Stimulated activated naive CD8-positive, alpha-beta T cell treated with anti-CD3 and anti-CD28 coated beads, Interleukin-15, amount 100 ng/mL, for 72 hours (primary cell): Measurements from ENCODE around the gene ACTR6.
"Not testable (repeated sequence)": the region's sequence is repeated elsewhere in the genome, so short reads cannot be mapped to it uniquely, and the experiment has no call there.

Experiments
- ATAC-seq: fragments of 150-1000 bp; cut with Tn5 transposase; 2 replicates; pipeline ENCODE4 v1.10.0; 2021; ENCODE audit warnings: mild to moderate bottlenecking, moderate library complexity
- DNase-seq, 2 donors: peaks; one replicate each; pipeline ENCODE4 v3.0.0; 2021 to 2022
- H3K27ac Mint-ChIP-seq, 2 donors: one replicate each; pipeline ENCODE4 v1.8.0; 2022; ENCODE audit warnings: mild to moderate bottlenecking in 2 of 2, mixed read lengths in 2 of 2, moderate library complexity in 2 of 2
- H3K27me3 Mint-ChIP-seq: one replicate; pipeline ENCODE4 v1.8.0; 2022; ENCODE audit warnings: mixed read lengths
- H3K4me1 Mint-ChIP-seq: one replicate; pipeline ENCODE4 v1.8.0; 2022; ENCODE audit warnings: mild to moderate bottlenecking, mixed read lengths
- H3K4me3 Mint-ChIP-seq, 2 donors: one replicate each; pipeline ENCODE4 v1.8.0; 2022; ENCODE audit warnings: mild to moderate bottlenecking in 2 of 2, mixed read lengths in 2 of 2, moderate library complexity in 1 of 2
- H3K9me3 Mint-ChIP-seq, 2 donors: one replicate each; pipeline ENCODE4 v1.8.0; 2022; ENCODE audit warnings: mixed read lengths in 2 of 2

The ACTR6 gene

GRCh38 chr12:100199023-100199346, 1.6 kb upstream of the ACTR6 start:
- no peak for DNase-seq

GRCh38 chr12:100199347-100200149, 1.1 kb upstream of the ACTR6 start:
- no peaks in the 10 kb centered on the region for H3K27me3 Mint-ChIP-seq
- no peaks in the 10 kb centered on the region for H3K9me3 Mint-ChIP-seq
- ATAC-seq (peak; percentile 80), DNase-seq (peak; percentile 76 to 77)
- peaks cover 48% of the 10 kb centered on the region for H3K4me1 Mint-ChIP-seq
- H3K4me3 Mint-ChIP-seq = peak overlapping the region; percentile 94 to 99
- peak overlapping the region; percentile 99 for H3K27ac Mint-ChIP-seq

More at GRCh38 chr12:100199023-100199346, 1.6 kb upstream of the ACTR6 start:
- Mint-ChIP-seq H3K27me3 (no peaks in the 10 kb centered on the region), H3K27ac (peak overlapping the region; percentile 92 to 96), H3K9me3 (no peaks in the 10 kb centered on the region), H3K4me3 (peak overlapping the region; percentile 94 to 99), H3K4me1 (peaks cover 48% of the 10 kb centered on the region)
- no peak for ATAC-seq

GRCh38 chr12:100201604-100202423, 1.2 kb downstream of the ACTR6 start:
- Mint-ChIP-seq H3K9me3 (no peaks in the 10 kb centered on the region), H3K27ac (peak overlapping the region; percentile 99), H3K4me1 (peaks cover 47% of the 10 kb centered on the region), H3K27me3 (no peaks in the 10 kb centered on the region), H3K4me3 (peak overlapping the region; percentile 94 to 99)
- DNase-seq (no peak), ATAC-seq (no peak)

- Mint-ChIP-seq H3K4me1 (peaks cover 16% of the 10 kb centered on the region), H3K4me3 (no peak overlapping the region), H3K9me3 (no peaks in the 10 kb centered on the region), H3K27ac (no peak overlapping the region), H3K27me3 (no peaks in the 10 kb centered on the region)
- ATAC-seq (no peak), DNase-seq (no peak)
Measured at GRCh38 chr12:100207311-100207710, 6.7 kb downstream of the ACTR6 start.

- ATAC-seq = no peak
- peaks cover under 1% of the 10 kb centered on the region for H3K4me1 Mint-ChIP-seq
- DNase-seq = no peak
- no peak overlapping the region for H3K27ac Mint-ChIP-seq
- H3K4me3 Mint-ChIP-seq = no peak overlapping the region
- no peaks in the 10 kb centered on the region for H3K27me3 Mint-ChIP-seq
- H3K9me3 Mint-ChIP-seq = no peaks in the 10 kb centered on the region
Measured at GRCh38 chr12:100208834-100209233, 8.2 kb downstream of the ACTR6 start.

GRCh38 chr12:100211698-100212097, 11.1 kb downstream of the ACTR6 start:
- ATAC-seq (no peak), DNase-seq (no peak)
- H3K27ac Mint-ChIP-seq = no peak overlapping the region
- H3K27me3 Mint-ChIP-seq = no peaks in the 10 kb centered on the region
- no peaks in the 10 kb centered on the region for H3K9me3 Mint-ChIP-seq
- no peak overlapping the region for H3K4me3 Mint-ChIP-seq
- no peaks in the 10 kb centered on the region for H3K4me1 Mint-ChIP-seq

- ATAC-seq = no peak
- Mint-ChIP-seq H3K4me1 (no peaks in the 10 kb centered on the region), H3K27me3 (no peaks in the 10 kb centered on the region), H3K4me3 (no peak overlapping the region), H3K27ac (peak overlapping the region in 1 of 2 donors; percentile 24), H3K9me3 (no peaks in the 10 kb centered on the region)
- no peak for DNase-seq
Measured at GRCh38 chr12:100213016-100213891, 12.6 kb downstream of the ACTR6 start.

GRCh38 chr12:100214518-100214917, 13.9 kb downstream of the ACTR6 start:
- DNase-seq = no peak
- peak overlapping the region in 1 of 2 donors; percentile 54 for H3K27ac Mint-ChIP-seq
- H3K4me1 Mint-ChIP-seq = no peaks in the 10 kb centered on the region
- H3K9me3 Mint-ChIP-seq = no peaks in the 10 kb centered on the region
- ATAC-seq = no peak
- no peaks in the 10 kb centered on the region for H3K27me3 Mint-ChIP-seq
- H3K4me3 Mint-ChIP-seq = no peak overlapping the region

- no peak for ATAC-seq
- no peaks in the 10 kb centered on the region for H3K9me3 Mint-ChIP-seq
- DNase-seq = no peak
- no peak overlapping the region for H3K4me3 Mint-ChIP-seq
- H3K27ac Mint-ChIP-seq = no peak overlapping the region
- no peaks in the 10 kb centered on the region for H3K4me1 Mint-ChIP-seq
- H3K27me3 Mint-ChIP-seq = no peaks in the 10 kb centered on the region
Measured at GRCh38 chr12:100215209-100215608, 14.6 kb downstream of the ACTR6 start.

GRCh38 chr12:100216337-100216736, 15.7 kb downstream of the ACTR6 start:
- ATAC-seq (no peak), DNase-seq (no peak)
- Mint-ChIP-seq H3K4me1 (no peaks in the 10 kb centered on the region), H3K4me3 (no peak overlapping the region), H3K27ac (peak overlapping the region; percentile 33 to 42), H3K27me3 (no peaks in the 10 kb centered on the region), H3K9me3 (no peaks in the 10 kb centered on the region)

- no peaks in the 10 kb centered on the region for H3K9me3 Mint-ChIP-seq
- no peak overlapping the region for H3K4me3 Mint-ChIP-seq
- DNase-seq = no peak
- ATAC-seq = no peak
- no peaks in the 10 kb centered on the region for H3K4me1 Mint-ChIP-seq
- peak overlapping the region in 1 of 2 donors; percentile 25 for H3K27ac Mint-ChIP-seq
- no peaks in the 10 kb centered on the region for H3K27me3 Mint-ChIP-seq
Measured at GRCh38 chr12:100219328-100220109, 18.9 kb downstream of the ACTR6 start.

GRCh38 chr12:100221523-100221922, 20.9 kb downstream of the ACTR6 start:
- H3K27ac Mint-ChIP-seq = no peak overlapping the region
- H3K9me3 Mint-ChIP-seq = no peaks in the 10 kb centered on the region
- no peaks in the 10 kb centered on the region for H3K4me1 Mint-ChIP-seq
- DNase-seq (no peak), ATAC-seq (no peak)
- no peaks in the 10 kb centered on the region for H3K27me3 Mint-ChIP-seq
- H3K4me3 Mint-ChIP-seq = no peak overlapping the region

- H3K27ac Mint-ChIP-seq = peak overlapping the region in 1 of 2 donors; percentile 72
- not testable (repeated sequence) for H3K4me1 Mint-ChIP-seq, H3K27me3 Mint-ChIP-seq, H3K9me3 Mint-ChIP-seq, ATAC-seq, DNase-seq, H3K4me3 Mint-ChIP-seq
Measured at GRCh38 chr12:100222173-100222572, 21.6 kb downstream of the ACTR6 start.

GRCh38 chr12:100225491-100225890, 24.9 kb downstream of the ACTR6 start:
- no peaks in the 10 kb centered on the region for H3K4me1 Mint-ChIP-seq
- ATAC-seq (no peak), DNase-seq (no peak)
- no peak overlapping the region for H3K27ac Mint-ChIP-seq
- H3K9me3 Mint-ChIP-seq = no peaks in the 10 kb centered on the region
- no peaks in the 10 kb centered on the region for H3K27me3 Mint-ChIP-seq
- no peak overlapping the region for H3K4me3 Mint-ChIP-seq
